Osteoblast (primary cell): ENCODE data around the gene TNNI2. TPM values are rescaled to one million over a fixed set of nuclear protein-coding genes. Genes with fewer than 3 reads are reported as not detected.

ENCODE experiments used
- DNase-seq: peaks from one replicate; pipeline ENCODE4 v3.0.0; 2011; ENCODE audit warnings: low spot score, mixed read lengths; ENCODE audit not compliant: insufficient read length; ENCODE audit errors: missing footprints
- H2AFZ ChIP-seq: 2 replicates; pipeline ENCODE4 v1.6.0; 2011; ENCODE audit warnings: mild to moderate bottlenecking, low read length
- H3K27ac ChIP-seq: 2 replicates; pipeline ENCODE4 v1.5.1; 2011; ENCODE audit warnings: mild to moderate bottlenecking, low read depth, low read length, moderate library complexity
- H3K27me3 ChIP-seq: 2 replicates; pipeline ENCODE4 v1.6.0; 2012; ENCODE audit warnings: mild to moderate bottlenecking, control low read depth, inconsistent platforms, low read length, moderate library complexity; ENCODE audit not compliant: insufficient read depth
- H3K36me3 ChIP-seq: 2 replicates; pipeline ENCODE4 v1.5.1; 2011; ENCODE audit warnings: mild to moderate bottlenecking, low read length, control low read depth, moderate library complexity; ENCODE audit not compliant: insufficient read depth
- H3K4me1 ChIP-seq: 2 replicates; pipeline ENCODE4 v1.5.1; 2011; ENCODE audit warnings: mild to moderate bottlenecking, low read length, control low read depth, moderate library complexity; ENCODE audit not compliant: insufficient read depth
- H3K4me2 ChIP-seq: 2 replicates; pipeline ENCODE4 v1.6.0; 2011; ENCODE audit warnings: mild to moderate bottlenecking, low read length; ENCODE audit not compliant: insufficient read depth
- H3K4me3 ChIP-seq: fragments of 200-600 bp; sonication (generic); 3 replicates; pipeline ENCODE4 v1.5.1; 2012; ENCODE audit warnings: mild to moderate bottlenecking, low read length, inconsistent platforms; ENCODE audit not compliant: insufficient read depth
- H3K79me2 ChIP-seq: 2 replicates; pipeline ENCODE4 v1.6.0; 2012; ENCODE audit warnings: mild to moderate bottlenecking, low read length, control low read depth, inconsistent platforms; ENCODE audit not compliant: insufficient read depth
- H3K9me3 ChIP-seq: 2 replicates; pipeline ENCODE4 v1.5.1; 2011; ENCODE audit warnings: low read depth, low read length, control low read depth
- H4K20me1 ChIP-seq: 2 replicates; pipeline ENCODE4 v1.6.0; 2012; ENCODE audit warnings: mild to moderate bottlenecking, low read length, control low read depth; ENCODE audit not compliant: insufficient read depth
- total RNA-seq: library from RNA; depleted of rRNA; stranded (reverse); fragments of >200 nt; gene quantifications from 2 replicates; pipeline ENCODE4 v1.2.3, GENCODE V29; 2012
- TF ChIP-seq, protein P1 (sequence below): IDR thresholded peaks from 2 replicates; pipeline ENCODE4 v1.5.1; 2011; ENCODE audit warnings: mild to moderate bottlenecking, low read depth, low read length, moderate library complexity; ENCODE audit errors: extremely low read depth

TNNI2 gene
- total RNA-seq, 1 donor: not detected

GRCh38 chr11:1868056-1868635 is 29.4 kb downstream of the TNNI2 start:
- no peak overlapping the region for H2AFZ ChIP-seq
- H3K27me3 ChIP-seq: peaks cover 36% of the 10 kb centered on the region
- no peaks in the 10 kb centered on the region for H3K79me2 ChIP-seq
- no peaks in the 10 kb centered on the region for H4K20me1 ChIP-seq
- no peaks in the 10 kb centered on the region for H3K36me3 ChIP-seq
- H3K4me2 ChIP-seq: peak overlapping the region; percentile 67
- H3K4me1 ChIP-seq: peaks cover 49% of the 10 kb centered on the region
- TF ChIP-seq, protein P1, sequence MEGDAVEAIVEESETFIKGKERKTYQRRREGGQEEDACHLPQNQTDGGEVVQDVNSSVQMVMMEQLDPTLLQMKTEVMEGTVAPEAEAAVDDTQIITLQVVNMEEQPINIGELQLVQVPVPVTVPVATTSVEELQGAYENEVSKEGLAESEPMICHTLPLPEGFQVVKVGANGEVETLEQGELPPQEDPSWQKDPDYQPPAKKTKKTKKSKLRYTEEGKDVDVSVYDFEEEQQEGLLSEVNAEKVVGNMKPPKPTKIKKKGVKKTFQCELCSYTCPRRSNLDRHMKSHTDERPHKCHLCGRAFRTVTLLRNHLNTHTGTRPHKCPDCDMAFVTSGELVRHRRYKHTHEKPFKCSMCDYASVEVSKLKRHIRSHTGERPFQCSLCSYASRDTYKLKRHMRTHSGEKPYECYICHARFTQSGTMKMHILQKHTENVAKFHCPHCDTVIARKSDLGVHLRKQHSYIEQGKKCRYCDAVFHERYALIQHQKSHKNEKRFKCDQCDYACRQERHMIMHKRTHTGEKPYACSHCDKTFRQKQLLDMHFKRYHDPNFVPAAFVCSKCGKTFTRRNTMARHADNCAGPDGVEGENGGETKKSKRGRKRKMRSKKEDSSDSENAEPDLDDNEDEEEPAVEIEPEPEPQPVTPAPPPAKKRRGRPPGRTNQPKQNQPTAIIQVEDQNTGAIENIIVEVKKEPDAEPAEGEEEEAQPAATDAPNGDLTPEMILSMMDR: no peak
- DNase-seq: no peak
- no peak overlapping the region for H3K27ac ChIP-seq
- H3K4me3 ChIP-seq: no peak overlapping the region
- H3K9me3 ChIP-seq: no peaks in the 10 kb centered on the region

DNA sequence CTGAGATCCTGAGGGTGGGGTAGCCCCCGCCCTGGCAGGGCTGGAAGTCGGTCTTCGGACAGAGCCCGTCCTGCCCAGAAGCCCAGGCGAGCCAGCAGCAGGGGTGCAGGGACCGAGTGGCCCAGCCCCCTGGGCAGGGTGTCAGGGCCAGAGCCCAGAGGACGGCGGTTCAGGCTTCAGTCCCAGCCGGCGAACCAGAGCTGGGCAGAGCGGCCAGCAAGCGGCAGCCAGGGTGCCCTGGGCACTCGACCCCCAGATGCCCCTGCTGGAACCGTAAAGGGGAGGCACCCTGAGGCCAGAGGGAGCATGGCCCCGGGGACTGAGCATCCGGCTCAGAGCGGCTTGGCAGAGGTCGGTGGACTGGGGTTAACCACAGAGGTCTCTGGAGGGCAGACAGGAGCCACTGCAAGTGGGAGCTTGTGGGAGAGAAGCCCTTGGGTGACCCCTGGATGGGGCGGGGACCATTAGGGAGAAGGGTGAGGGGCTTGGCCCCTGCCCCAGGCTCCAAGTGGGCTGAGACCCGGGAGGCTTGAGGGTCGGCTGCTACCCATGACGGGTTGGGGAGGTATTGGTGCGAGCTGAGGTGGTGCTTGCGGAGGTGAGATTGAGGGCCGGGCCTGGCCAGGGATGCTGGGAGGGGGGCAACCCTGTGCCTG is 30.0 kb downstream of the TNNI2 start:
- TF ChIP-seq, protein P1: no peak

DNA sequence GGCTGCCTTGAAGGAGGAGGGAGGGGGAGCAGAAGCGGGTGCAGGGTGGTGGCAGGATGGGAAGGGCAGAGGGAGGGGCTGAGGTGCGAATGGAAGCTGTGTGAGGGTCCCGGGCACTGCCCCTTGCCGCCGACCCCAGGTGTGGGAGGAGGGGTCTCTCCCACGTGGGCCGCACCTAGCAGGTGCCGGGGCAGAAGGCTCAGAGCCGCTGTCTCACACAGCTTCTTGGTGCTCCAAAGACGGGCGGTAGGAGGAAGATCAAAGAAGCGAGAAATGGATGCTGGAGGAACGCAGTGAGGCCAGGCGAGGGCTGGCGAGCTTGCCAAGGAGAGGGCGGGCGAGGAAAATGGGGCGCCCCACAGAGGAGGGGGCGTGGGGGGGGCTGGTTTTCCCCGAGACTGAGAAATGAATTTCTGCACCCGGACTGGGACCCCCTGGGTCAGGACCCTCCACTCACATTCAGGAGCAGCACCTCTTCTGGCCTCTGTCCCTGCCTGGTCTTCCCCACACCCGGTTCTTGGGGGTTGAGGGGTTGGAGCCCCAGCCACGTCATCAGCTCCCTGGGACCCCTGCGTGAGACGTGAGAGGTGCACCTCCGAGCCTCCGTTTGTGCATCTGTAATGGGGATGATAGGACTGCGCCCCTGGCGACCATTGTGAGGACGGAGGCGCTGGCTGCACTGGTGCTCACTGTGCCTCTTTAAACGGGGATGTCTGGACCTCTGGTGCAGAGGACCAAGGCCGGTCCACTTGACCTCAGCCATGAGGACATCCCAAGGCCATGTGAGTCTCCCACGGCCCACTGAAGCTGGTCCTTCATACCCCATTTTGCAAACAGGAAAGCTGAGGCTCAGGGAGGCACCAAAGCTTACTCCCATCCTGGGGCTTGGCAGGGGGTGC is 30.9 kb downstream of the TNNI2 start:
- peak overlapping the region; percentile 63 for H3K4me3 ChIP-seq
- no peaks in the 10 kb centered on the region for H3K36me3 ChIP-seq
- no peaks in the 10 kb centered on the region for H3K9me3 ChIP-seq
- H3K27ac ChIP-seq: no peak overlapping the region
- H3K79me2 ChIP-seq: no peaks in the 10 kb centered on the region
- no peaks in the 10 kb centered on the region for H4K20me1 ChIP-seq
- H2AFZ ChIP-seq: no peak overlapping the region
- H3K27me3 ChIP-seq: peaks cover 36% of the 10 kb centered on the region
- TF ChIP-seq, protein P1: peak; percentile 54
- H3K4me2 ChIP-seq: peak overlapping the region; percentile 67
- peak; percentile 93 for DNase-seq
- H3K4me1 ChIP-seq: peaks cover 34% of the 10 kb centered on the region

More for the DNA sequence above, 30.0 kb downstream of the TNNI2 start:
- DNase-seq: no peak
- H3K4me3 ChIP-seq: peak overlapping the region; percentile 63
- H3K79me2 ChIP-seq: no peaks in the 10 kb centered on the region
- no peaks in the 10 kb centered on the region for H3K9me3 ChIP-seq
- H3K36me3 ChIP-seq: no peaks in the 10 kb centered on the region
- H4K20me1 ChIP-seq: no peaks in the 10 kb centered on the region
- H3K27ac ChIP-seq: no peak overlapping the region
- no peak overlapping the region for H2AFZ ChIP-seq
- H3K27me3 ChIP-seq: peaks cover 36% of the 10 kb centered on the region
- H3K4me2 ChIP-seq: peak overlapping the region; percentile 67
- peaks cover 42% of the 10 kb centered on the region for H3K4me1 ChIP-seq

GRCh38 chr11:1870326-1870696 is 31.5 kb downstream of the TNNI2 start:
- DNase-seq: no peak
- H3K4me1 ChIP-seq: peaks cover 28% of the 10 kb centered on the region
- peak overlapping the region; percentile 63 for H3K4me3 ChIP-seq
- H2AFZ ChIP-seq: no peak overlapping the region
- peak overlapping the region; percentile 67 for H3K4me2 ChIP-seq
- no peaks in the 10 kb centered on the region for H3K79me2 ChIP-seq
- H3K36me3 ChIP-seq: no peaks in the 10 kb centered on the region
- H3K9me3 ChIP-seq: no peaks in the 10 kb centered on the region
- peaks cover 36% of the 10 kb centered on the region for H3K27me3 ChIP-seq
- TF ChIP-seq, protein P1: no peak
- H4K20me1 ChIP-seq: no peaks in the 10 kb centered on the region
- H3K27ac ChIP-seq: no peak overlapping the region
